Activated CD8-positive, alpha-beta memory T cell treated with anti-CD3 and anti-CD28 coated beads for 1 hour (primary cell): ENCODE data around the gene GPATCH8.
"Not testable (repeated sequence)": the region's sequence is repeated elsewhere in the genome, so short reads cannot be mapped to it uniquely, and the experiment has no call there.

Experiments
- DNase-seq, 2 donors: peaks; one replicate each; pipeline ENCODE4 v3.0.0-alpha.2; 2020; ENCODE audit warnings: low read depth in 1 of 2; ENCODE audit errors: extremely low read depth in 1 of 2

The GPATCH8 gene

GRCh38 chr17:44527954-44528353 is 24.7 kb upstream of the GPATCH8 start:
- DNase-seq, result no peak

- DNase-seq, result no peak
These were observed 23.9 kb upstream of the GPATCH8 start for GRCh38 chr17:44527102-44527501.

GRCh38 chr17:44523672-44523972 is 20.4 kb upstream of the GPATCH8 start:
- DNase-seq, result no peak

DNA sequence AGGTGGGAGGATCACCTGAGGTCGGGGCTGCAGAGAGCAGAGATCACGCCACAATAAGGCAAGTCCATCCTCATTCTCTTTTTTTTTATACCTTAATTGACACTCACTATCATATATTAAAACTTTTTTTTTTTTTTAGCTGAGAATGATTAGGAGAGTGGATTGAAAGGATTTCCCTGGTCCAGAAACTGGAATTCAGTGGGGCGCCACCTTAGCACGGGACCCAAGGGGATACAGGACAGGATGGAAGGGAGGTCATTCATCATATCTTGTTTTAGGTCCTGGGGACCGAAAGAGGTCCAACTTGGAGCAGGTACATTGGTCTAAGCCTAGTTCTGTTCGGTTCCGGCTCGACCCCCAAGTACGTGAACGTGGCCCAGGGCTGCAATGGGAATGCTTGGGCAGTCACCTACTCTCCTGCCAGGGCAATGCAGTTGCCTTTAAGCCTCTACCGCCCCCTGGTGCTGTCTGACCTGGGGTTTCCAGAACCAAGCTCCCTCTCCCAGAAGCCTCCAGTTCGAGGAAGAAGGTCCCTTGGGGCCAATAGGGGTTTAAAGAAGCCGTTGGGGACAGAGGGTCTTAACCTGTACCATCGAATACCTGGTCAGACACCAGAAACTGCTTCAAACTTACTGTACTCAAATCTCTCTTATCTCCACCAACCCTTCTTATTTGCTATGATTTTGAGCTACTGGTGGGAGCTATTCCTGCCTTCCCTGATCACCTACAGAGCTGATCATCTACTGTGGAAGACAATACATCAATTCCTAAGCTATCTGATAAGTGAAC is 19.9 kb upstream of the GPATCH8 start:
- peak in 1 of 2 donors; percentile 30 for DNase-seq

- no peak for DNase-seq
These were observed 14.8 kb upstream of the GPATCH8 start for GRCh38 chr17:44518032-44518431.

- not testable (repeated sequence) for DNase-seq
These were observed 8.3 kb upstream of the GPATCH8 start for GRCh38 chr17:44511241-44512134.

DNA sequence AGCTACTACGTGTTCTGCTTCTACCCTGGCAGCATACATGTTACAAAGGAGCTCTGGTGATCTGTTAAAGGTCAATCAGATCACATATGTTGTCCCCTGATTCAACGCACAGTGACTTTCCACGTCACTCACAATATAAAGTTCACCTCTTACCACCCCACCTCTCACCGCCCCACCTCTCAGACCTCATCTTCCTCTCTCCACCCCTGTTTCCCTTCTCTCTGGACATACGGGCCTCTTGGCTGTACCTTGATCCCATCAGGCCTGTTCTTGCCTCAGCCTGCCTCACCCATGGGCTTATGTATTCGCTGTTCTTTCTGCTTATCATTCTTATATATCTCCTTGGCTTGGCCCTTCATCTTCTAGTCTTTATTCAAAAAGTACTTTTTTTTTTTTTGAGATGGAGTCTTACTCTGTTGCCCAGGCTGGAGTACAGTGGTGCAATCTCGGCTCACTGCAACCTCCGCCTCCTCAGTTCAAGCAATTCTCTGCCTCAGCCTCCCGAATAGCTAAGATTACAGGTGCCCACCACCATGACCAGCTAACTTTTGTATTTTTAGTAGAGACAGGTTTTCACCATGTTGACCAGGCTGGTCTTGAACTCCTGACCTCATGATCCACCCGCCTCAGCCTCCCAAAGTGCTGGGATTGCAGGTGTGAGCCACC is 3.9 kb upstream of the GPATCH8 start:
- DNase-seq, result not testable (repeated sequence)

GRCh38 chr17:44502598-44503146 is 534 bp downstream of the GPATCH8 start:
- DNase-seq, result no peak

GRCh38 chr17:44501866-44502375 is 1.3 kb downstream of the GPATCH8 start:
- DNase-seq, result no peak

GRCh38 chr17:44499722-44500121 is 3.5 kb downstream of the GPATCH8 start:
- DNase-seq, result no peak

- DNase-seq, result no peak
These were observed 6.4 kb downstream of the GPATCH8 start for GRCh38 chr17:44496815-44497214.

- DNase-seq, result no peak
These were observed 9.9 kb downstream of the GPATCH8 start for GRCh38 chr17:44493339-44493738.

GRCh38 chr17:44492706-44493272 is 10.4 kb downstream of the GPATCH8 start:
- no peak for DNase-seq

- no peak for DNase-seq
These were observed 13.6 kb downstream of the GPATCH8 start for GRCh38 chr17:44489581-44489980.

- DNase-seq, result no peak
These were observed 16.0 kb downstream of the GPATCH8 start for GRCh38 chr17:44487170-44487569.

DNA sequence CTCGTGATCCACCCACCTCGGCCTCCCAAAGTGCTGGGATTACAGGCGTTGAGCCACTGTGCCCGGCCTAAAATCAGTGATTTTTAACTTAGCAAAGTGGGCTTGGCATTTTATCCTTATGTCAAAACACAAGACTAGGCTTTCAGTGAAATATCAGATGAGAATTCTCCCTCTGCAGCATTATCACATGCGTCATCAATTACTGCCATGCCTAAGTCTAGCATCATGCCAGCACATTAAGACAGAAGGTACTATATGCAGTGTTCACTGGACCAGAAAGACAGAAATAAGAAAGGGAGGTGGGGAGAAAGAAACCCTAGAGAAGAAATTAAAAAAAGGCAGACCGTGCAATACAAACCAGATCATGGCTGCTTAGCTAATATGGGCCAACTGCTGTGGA is 29.8 kb downstream of the GPATCH8 start:
- no peak for DNase-seq

DNA sequence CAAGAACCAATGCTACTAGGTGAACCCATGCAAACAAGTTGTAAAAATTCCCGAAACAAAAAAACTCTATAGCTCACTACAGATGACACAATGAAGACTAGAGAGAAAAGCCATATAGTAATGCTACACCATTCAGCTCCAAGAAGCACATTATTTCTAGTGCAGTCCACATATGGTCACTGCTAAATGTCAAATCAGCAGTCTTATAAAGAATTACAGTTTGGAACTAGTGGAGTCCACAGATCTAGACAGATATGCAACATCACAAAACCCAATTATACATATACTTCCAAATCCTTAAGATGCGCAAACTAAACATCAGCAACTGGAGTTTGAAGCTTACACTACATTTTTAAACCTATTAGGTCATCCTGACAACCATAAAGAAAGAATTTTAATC is 33.5 kb downstream of the GPATCH8 start:
- no peak for DNase-seq

GRCh38 chr17:44467108-44467507 is 36.1 kb downstream of the GPATCH8 start:
- no peak for DNase-seq

GRCh38 chr17:44466339-44466738 is 36.9 kb downstream of the GPATCH8 start:
- DNase-seq, result no peak

GRCh38 chr17:44465897-44466296 is 37.3 kb downstream of the GPATCH8 start:
- DNase-seq, result no peak

DNA sequence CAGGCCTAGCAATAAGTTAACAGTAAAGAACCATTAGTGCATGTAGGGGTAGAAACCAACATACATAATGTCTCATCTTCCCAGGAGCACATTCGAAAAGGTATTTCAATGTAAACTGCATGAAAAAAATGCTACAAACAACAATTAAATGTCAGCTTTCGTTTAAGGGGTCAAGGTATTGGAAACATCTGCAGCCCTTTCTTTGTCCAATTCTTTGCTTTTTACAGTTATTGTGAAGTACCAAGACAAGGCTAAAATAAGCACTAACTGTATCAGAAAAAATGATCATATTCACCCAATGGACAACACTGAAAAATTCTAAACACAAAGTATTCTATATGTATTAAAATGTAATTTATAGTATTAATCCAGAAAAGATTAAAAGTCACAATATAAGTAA is 37.9 kb downstream of the GPATCH8 start:
- no peak for DNase-seq
